GM12878 (cell line): Measurements from ENCODE around the gene PYGO2. TPM values are rescaled to one million over a fixed set of nuclear protein-coding genes. Genes with fewer than 3 reads are reported as not detected.
A peak's percentile ranks its signal among the peaks of the same experiment; 100 is the strongest.

Experiments used
- ASH2L ChIP-seq: fragments of 300-600, 200-600 bp; sonication (generic); IDR thresholded peaks from 2 replicates; pipeline ENCODE4 v1.6.1; 2017; ENCODE audit warnings: low read depth, mild to moderate bottlenecking, borderline replicate concordance
- BACH1 ChIP-seq: fragments of 450-650 bp; IDR thresholded peaks from 2 replicates; pipeline ENCODE4 v1.6.1; 2017; ENCODE audit warnings: mild to moderate bottlenecking, borderline replicate concordance
- E2F8 ChIP-seq: fragments of 450-650 bp; IDR thresholded peaks from 2 replicates; pipeline ENCODE4 v1.6.1; 2018; ENCODE audit warnings: mild to moderate bottlenecking, low read depth, moderate library complexity; ENCODE audit not compliant: partially characterized antibody
- ELK1 ChIP-seq: IDR thresholded peaks from 2 replicates; pipeline ENCODE4 v1.6.1; 2012; ENCODE audit warnings: low read depth, low read length, improper control_type of control experiment
- GABPA ChIP-seq: IDR thresholded peaks from 2 replicates; pipeline ENCODE4 v1.6.1; 2014; ENCODE audit warnings: antibody characterized with exemption, low read depth, mild to moderate bottlenecking, inconsistent platforms
- IKZF2 ChIP-seq, 2 experiments: fragments of 450-650 bp; IDR thresholded peaks; 2 replicates each; pipeline ENCODE4 v1.6.1; 2017; ENCODE audit warnings: mild to moderate bottlenecking in 2 of 2, moderate library complexity in 2 of 2
- JUNB ChIP-seq: IDR thresholded peaks from 2 replicates; pipeline ENCODE4 v1.6.1; 2016; ENCODE audit warnings: antibody characterized with exemption, mild to moderate bottlenecking
- MXI1 ChIP-seq: fragments of 150-350 bp; IDR thresholded peaks from 2 replicates; pipeline ENCODE4 v1.6.1; 2011; ENCODE audit warnings: low read depth, mild to moderate bottlenecking, inconsistent platforms, low read length, improper control_type of control experiment
- PML ChIP-seq: IDR thresholded peaks from 2 replicates; pipeline ENCODE4 v1.6.1; 2012; ENCODE audit warnings: low read length, inconsistent platforms
- RUNX3 ChIP-seq: IDR thresholded peaks from 2 replicates; pipeline ENCODE4 v1.6.1; 2012; ENCODE audit warnings: low read length, inconsistent platforms
- SIX5 ChIP-seq: IDR thresholded peaks from 2 replicates; pipeline ENCODE4 v1.6.1; 2011; ENCODE audit warnings: mild to moderate bottlenecking, low read depth, low read length, moderate library complexity; ENCODE audit not compliant: severe bottlenecking
- SMAD5 ChIP-seq: IDR thresholded peaks from 2 replicates; pipeline ENCODE4 v1.6.1; 2016; ENCODE audit warnings: antibody characterized with exemption, low read depth
- SUZ12 ChIP-seq: fragments of 200-600 bp; sonication (generic); IDR thresholded peaks from one replicate; pipeline ENCODE4 v1.6.1; 2018; ENCODE audit warnings: antibody characterized with exemption, mild to moderate bottlenecking; ENCODE audit not compliant: unreplicated experiment
- TCF3 ChIP-seq: IDR thresholded peaks from 2 replicates; pipeline ENCODE4 v1.6.1; 2012; ENCODE audit warnings: low read depth, mild to moderate bottlenecking, low read length, borderline replicate concordance; ENCODE audit not compliant: insufficient read depth
- ZNF217 ChIP-seq: fragments of 450-650 bp; IDR thresholded peaks from 2 replicates; pipeline ENCODE4 v1.6.1; 2017; ENCODE audit warnings: antibody characterized with exemption, mild to moderate bottlenecking
- ZZZ3 ChIP-seq: IDR thresholded peaks from 2 replicates; pipeline ENCODE4 v1.6.1; 2011; ENCODE audit warnings: low read depth; ENCODE audit not compliant: control insufficient read depth, insufficient read length
- polyA plus RNA-seq, 11 experiments: library from polyadenylated mRNA; depleted of rRNA in 4 of 11; unstranded in 6 of 11; stranded (reverse) in 5 of 11; fragments of >200 nt; fragmentation: Nextera tagmentation in 4 of 11; fragmentation: Illumina TruSeq in 1 of 11; extraction: Ambion mirVana in 4 of 11; extraction: Trizol in 1 of 11; gene quantifications; 1 replicate in 1 of 11; 2 replicates in 10 of 11; pipeline versions ENCODE4 v1.2.1 to v1.2.3, GENCODE V29; 2011 to 2016; ENCODE audit warnings: inconsistent platforms in 2 of 11, missing spikeins in 2 of 11, low read depth in 1 of 11
- total RNA-seq, 4 experiments: library from RNA; depleted of rRNA in 3 of 4; stranded (reverse); fragments of >200 nt in 3 of 4; fragmentation: Illumina TruSeq in 1 of 4; extraction: Trizol in 1 of 4; gene quantifications; 2 replicates each; pipeline versions ENCODE4 v1.2.1 to v1.2.3, GENCODE V29; 2013 to 2021
- TF ChIP-seq, protein P1 (sequence below): fragments of 450-650 bp; IDR thresholded peaks from 2 replicates; pipeline ENCODE4 v1.6.1; 2017; ENCODE audit warnings: mild to moderate bottlenecking, moderate library complexity
- TF ChIP-seq, protein P2 (sequence below): IDR thresholded peaks from 2 replicates; pipeline ENCODE4 v1.6.1; 2011; ENCODE audit warnings: borderline replicate concordance, low read depth, mild to moderate bottlenecking, moderate library complexity, mixed read lengths, low read length; ENCODE audit not compliant: insufficient read depth; ENCODE audit errors: extremely low read length
- TF ChIP-seq, protein P3 (sequence below): IDR thresholded peaks from 2 replicates; pipeline ENCODE4 v1.6.1; 2012; ENCODE audit warnings: low read depth, low read length, improper control_type of control experiment
- TF ChIP-seq, protein P4 (sequence below): IDR thresholded peaks from 2 replicates; pipeline ENCODE4 v1.6.1; 2011; ENCODE audit warnings: low read depth, mild to moderate bottlenecking, low read length, moderate library complexity, borderline replicate concordance; ENCODE audit errors: extremely low read depth

PYGO2 gene
- total and polyA plus RNA-seq, 10 of the 15 experiments (the other 5 are each of a cell fraction or from before 2014, with no cell fraction given): 8.1 to 33.8 (median 23.5) TPM

GRCh38 chr1:154936555-154937084 is 25.0 kb downstream of the PYGO2 start, which contains the start of gene PMVK (continued):
- TF ChIP-seq PML: no peak
- TF ChIP-seq JUNB: no peak
- no peak for TF ChIP-seq ZNF217
- TF ChIP-seq MXI1: peak; percentile 55
- TF ChIP-seq SIX5: no peak
- TF ChIP-seq, protein P1, sequence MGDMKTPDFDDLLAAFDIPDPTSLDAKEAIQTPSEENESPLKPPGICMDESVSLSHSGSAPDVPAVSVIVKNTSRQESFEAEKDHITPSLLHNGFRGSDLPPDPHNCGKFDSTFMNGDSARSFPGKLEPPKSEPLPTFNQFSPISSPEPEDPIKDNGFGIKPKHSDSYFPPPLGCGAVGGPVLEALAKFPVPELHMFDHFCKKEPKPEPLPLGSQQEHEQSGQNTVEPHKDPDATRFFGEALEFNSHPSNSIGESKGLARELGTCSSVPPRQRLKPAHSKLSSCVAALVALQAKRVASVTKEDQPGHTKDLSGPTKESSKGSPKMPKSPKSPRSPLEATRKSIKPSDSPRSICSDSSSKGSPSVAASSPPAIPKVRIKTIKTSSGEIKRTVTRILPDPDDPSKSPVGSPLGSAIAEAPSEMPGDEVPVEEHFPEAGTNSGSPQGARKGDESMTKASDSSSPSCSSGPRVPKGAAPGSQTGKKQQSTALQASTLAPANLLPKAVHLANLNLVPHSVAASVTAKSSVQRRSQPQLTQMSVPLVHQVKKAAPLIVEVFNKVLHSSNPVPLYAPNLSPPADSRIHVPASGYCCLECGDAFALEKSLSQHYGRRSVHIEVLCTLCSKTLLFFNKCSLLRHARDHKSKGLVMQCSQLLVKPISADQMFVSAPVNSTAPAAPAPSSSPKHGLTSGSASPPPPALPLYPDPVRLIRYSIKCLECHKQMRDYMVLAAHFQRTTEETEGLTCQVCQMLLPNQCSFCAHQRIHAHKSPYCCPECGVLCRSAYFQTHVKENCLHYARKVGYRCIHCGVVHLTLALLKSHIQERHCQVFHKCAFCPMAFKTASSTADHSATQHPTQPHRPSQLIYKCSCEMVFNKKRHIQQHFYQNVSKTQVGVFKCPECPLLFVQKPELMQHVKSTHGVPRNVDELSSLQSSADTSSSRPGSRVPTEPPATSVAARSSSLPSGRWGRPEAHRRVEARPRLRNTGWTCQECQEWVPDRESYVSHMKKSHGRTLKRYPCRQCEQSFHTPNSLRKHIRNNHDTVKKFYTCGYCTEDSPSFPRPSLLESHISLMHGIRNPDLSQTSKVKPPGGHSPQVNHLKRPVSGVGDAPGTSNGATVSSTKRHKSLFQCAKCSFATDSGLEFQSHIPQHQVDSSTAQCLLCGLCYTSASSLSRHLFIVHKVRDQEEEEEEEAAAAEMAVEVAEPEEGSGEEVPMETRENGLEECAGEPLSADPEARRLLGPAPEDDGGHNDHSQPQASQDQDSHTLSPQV: no peak
- TF ChIP-seq E2F8: no peak
- no peak for TF ChIP-seq ELK1
- TF ChIP-seq GABPA: no peak
- 0 out of 2 replicates have a peak, but pooled peaks have one; percentile 53 for TF ChIP-seq TCF3
- TF ChIP-seq SUZ12: no peak
- TF ChIP-seq, protein P2, sequence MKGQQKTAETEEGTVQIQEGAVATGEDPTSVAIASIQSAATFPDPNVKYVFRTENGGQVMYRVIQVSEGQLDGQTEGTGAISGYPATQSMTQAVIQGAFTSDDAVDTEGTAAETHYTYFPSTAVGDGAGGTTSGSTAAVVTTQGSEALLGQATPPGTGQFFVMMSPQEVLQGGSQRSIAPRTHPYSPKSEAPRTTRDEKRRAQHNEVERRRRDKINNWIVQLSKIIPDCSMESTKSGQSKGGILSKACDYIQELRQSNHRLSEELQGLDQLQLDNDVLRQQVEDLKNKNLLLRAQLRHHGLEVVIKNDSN: no peak
- no peak for TF ChIP-seq ZZZ3
- peak; percentile 96 for TF ChIP-seq BACH1
- TF ChIP-seq, protein P3, sequence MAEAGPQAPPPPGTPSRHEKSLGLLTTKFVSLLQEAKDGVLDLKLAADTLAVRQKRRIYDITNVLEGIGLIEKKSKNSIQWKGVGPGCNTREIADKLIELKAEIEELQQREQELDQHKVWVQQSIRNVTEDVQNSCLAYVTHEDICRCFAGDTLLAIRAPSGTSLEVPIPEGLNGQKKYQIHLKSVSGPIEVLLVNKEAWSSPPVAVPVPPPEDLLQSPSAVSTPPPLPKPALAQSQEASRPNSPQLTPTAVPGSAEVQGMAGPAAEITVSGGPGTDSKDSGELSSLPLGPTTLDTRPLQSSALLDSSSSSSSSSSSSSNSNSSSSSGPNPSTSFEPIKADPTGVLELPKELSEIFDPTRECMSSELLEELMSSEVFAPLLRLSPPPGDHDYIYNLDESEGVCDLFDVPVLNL: no peak
- TF ChIP-seq ASH2L: 0 out of 2 replicates have a peak, but pooled peaks have one; percentile 20
- TF ChIP-seq, protein P4, sequence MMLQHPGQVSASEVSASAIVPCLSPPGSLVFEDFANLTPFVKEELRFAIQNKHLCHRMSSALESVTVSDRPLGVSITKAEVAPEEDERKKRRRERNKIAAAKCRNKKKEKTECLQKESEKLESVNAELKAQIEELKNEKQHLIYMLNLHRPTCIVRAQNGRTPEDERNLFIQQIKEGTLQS: peak; percentile 72; the same call in 1 of the 2 replicates
- peak; percentile 76 to 87 for TF ChIP-seq IKZF2 (IDR thresholded peaks at IDR 0.05)
- no peak for TF ChIP-seq RUNX3
- peak; percentile 46; the same call in 1 of the 2 replicates for TF ChIP-seq SMAD5
